GM23338 (cell line): Measurements from ENCODE around the gene ALG5.

Experiments used
- CREB1 ChIP-seq: fragments of 250-450 bp; sonication (Bioruptor Pico); IDR thresholded peaks from 2 replicates; pipeline ENCODE4 v1.5.0; 2020; ENCODE audit warnings: low read depth, mild to moderate bottlenecking, moderate library complexity
- CTCF ChIP-seq, 2 experiments: fragments of 200-600 bp in 1 of 2; sonication (generic) in 1 of 2; conservative IDR thresholded peaks; 2 replicates each; pipeline versions ENCODE4 v1.5.1 to v1.6.1; 2016 to 2017; ENCODE audit warnings: antibody characterized with exemption in 2 of 2, low read depth in 2 of 2, mild to moderate bottlenecking in 2 of 2, moderate library complexity in 1 of 2
- ETS1 ChIP-seq: IDR thresholded peaks from 2 replicates; pipeline ENCODE4 v1.6.1; 2016; ENCODE audit warnings: antibody characterized with exemption
- EZH2 ChIP-seq: fragments of 200-600 bp; sonication (generic); IDR thresholded peaks from one replicate; pipeline ENCODE4 v1.8.0; 2017; ENCODE audit warnings: antibody characterized with exemption, mild to moderate bottlenecking, low read depth; ENCODE audit not compliant: unreplicated experiment
- EZH2phosphoT487 ChIP-seq: fragments of 200-600 bp; sonication (generic); IDR thresholded peaks from one replicate; pipeline ENCODE4 v1.8.1; 2018; ENCODE audit warnings: antibody characterized with exemption; ENCODE audit not compliant: unreplicated experiment
- JUNB ChIP-seq: IDR thresholded peaks from one replicate; pipeline ENCODE4 v1.6.1; 2016; ENCODE audit warnings: antibody characterized with exemption; ENCODE audit not compliant: unreplicated experiment
- NANOG ChIP-seq: IDR thresholded peaks from 2 replicates; pipeline ENCODE4 v1.6.1; 2016; ENCODE audit warnings: antibody characterized with exemption, borderline replicate concordance
- POLR2AphosphoS5 ChIP-seq: IDR thresholded peaks from 2 replicates; pipeline ENCODE4 v1.6.1; 2016; ENCODE audit warnings: antibody characterized with exemption, low read depth
- STAT1 ChIP-seq: IDR thresholded peaks from one replicate; pipeline ENCODE4 v1.6.1; 2016; ENCODE audit warnings: antibody characterized with exemption; ENCODE audit not compliant: unreplicated experiment
- ZNF114 ChIP-seq: fragments of 250-450 bp; sonication (Bioruptor Pico); IDR thresholded peaks from 2 replicates; pipeline ENCODE4 v1.5.0; 2020; ENCODE audit warnings: mild to moderate bottlenecking, moderate library complexity
- ZNF331 ChIP-seq: fragments of 250-450 bp; sonication (Bioruptor Pico); IDR thresholded peaks from 2 replicates; pipeline ENCODE4 v1.5.0; 2020; ENCODE audit warnings: low read depth, mild to moderate bottlenecking, moderate library complexity
- TF ChIP-seq, protein P1 (sequence below): IDR thresholded peaks from one replicate; pipeline ENCODE4 v1.6.1; 2018; ENCODE audit warnings: antibody characterized with exemption; ENCODE audit not compliant: unreplicated experiment

- no peak for TF ChIP-seq CTCF (conservative IDR thresholded peaks at IDR 0.05; ENCODE audit: low read depth in 2 of 2)
- no peak for TF ChIP-seq POLR2AphosphoS5
- no peak for TF ChIP-seq STAT1
- TF ChIP-seq EZH2: no peak
- TF ChIP-seq ZNF331 (CRISPR knock-in tag): no peak
- TF ChIP-seq EZH2phosphoT487: no peak
- TF ChIP-seq JUNB: no peak
- TF ChIP-seq, protein P1, sequence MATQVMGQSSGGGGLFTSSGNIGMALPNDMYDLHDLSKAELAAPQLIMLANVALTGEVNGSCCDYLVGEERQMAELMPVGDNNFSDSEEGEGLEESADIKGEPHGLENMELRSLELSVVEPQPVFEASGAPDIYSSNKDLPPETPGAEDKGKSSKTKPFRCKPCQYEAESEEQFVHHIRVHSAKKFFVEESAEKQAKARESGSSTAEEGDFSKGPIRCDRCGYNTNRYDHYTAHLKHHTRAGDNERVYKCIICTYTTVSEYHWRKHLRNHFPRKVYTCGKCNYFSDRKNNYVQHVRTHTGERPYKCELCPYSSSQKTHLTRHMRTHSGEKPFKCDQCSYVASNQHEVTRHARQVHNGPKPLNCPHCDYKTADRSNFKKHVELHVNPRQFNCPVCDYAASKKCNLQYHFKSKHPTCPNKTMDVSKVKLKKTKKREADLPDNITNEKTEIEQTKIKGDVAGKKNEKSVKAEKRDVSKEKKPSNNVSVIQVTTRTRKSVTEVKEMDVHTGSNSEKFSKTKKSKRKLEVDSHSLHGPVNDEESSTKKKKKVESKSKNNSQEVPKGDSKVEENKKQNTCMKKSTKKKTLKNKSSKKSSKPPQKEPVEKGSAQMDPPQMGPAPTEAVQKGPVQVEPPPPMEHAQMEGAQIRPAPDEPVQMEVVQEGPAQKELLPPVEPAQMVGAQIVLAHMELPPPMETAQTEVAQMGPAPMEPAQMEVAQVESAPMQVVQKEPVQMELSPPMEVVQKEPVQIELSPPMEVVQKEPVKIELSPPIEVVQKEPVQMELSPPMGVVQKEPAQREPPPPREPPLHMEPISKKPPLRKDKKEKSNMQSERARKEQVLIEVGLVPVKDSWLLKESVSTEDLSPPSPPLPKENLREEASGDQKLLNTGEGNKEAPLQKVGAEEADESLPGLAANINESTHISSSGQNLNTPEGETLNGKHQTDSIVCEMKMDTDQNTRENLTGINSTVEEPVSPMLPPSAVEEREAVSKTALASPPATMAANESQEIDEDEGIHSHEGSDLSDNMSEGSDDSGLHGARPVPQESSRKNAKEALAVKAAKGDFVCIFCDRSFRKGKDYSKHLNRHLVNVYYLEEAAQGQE: no peak
- TF ChIP-seq NANOG: no peak
- TF ChIP-seq ZNF114 (CRISPR knock-in tag): no peak
- no peak for TF ChIP-seq ETS1
- TF ChIP-seq CREB1 (CRISPR knock-in tag): no peak
Measured at GRCh38 chr13:37047032-37047431, 47.9 kb upstream of the ALG5 start.
